ENCODE results near the gene ATP11A.

The ATP11A gene

GRCh38 chr13:112880221-112880641 is 190.4 kb downstream of the ATP11A start:
- H3K4me3 ChIP-seq (ENCODE audit: low read depth, low read length): no peak overlapping the region
- no peaks in the 10 kb centered on the region for H3K79me2 ChIP-seq (ENCODE audit: control insufficient read depth, insufficient read depth, low read length, poor library complexity)
- no peaks in the 10 kb centered on the region for H3K79me1 ChIP-seq (ENCODE audit: low read length)
- no peaks in the 10 kb centered on the region for H3K4me1 ChIP-seq (ENCODE audit: control insufficient read depth in 1 of 2, insufficient read depth in 2 of 2, low read length in 2 of 2)
- H2BK5ac ChIP-seq (ENCODE audit: low read depth, low read length, poor library complexity): no peak overlapping the region
- no peak overlapping the region for H4K91ac ChIP-seq (ENCODE audit: low read depth, low read length)
- peaks cover 11% of the 10 kb centered on the region for H3K9me3 ChIP-seq (ENCODE audit: insufficient read depth, low read depth, low read length)
- no peak overlapping the region for H3K18ac ChIP-seq (ENCODE audit: low read length)
- no peak overlapping the region for H2BK120ac ChIP-seq (ENCODE audit: insufficient read depth, low read length, poor library complexity)
- no peak for DNase-seq
- no peak overlapping the region for H2BK12ac ChIP-seq (ENCODE audit: low read length)
- WGBS (ENCODE audit: extremely low coverage, insufficient coverage, insufficient read length): no CpG with 5 or more reads among the region's 22 CpGs
- H3K4ac ChIP-seq (ENCODE audit: low read depth, low read length): no peak overlapping the region
- H4K8ac ChIP-seq (ENCODE audit: low read depth, low read length): no peak overlapping the region
- no peak overlapping the region for H3K23ac ChIP-seq (ENCODE audit: low read length)
- peaks cover 71 to 73% of the 10 kb centered on the region in 2 experiments for H3K36me3 ChIP-seq (ENCODE audit: control insufficient read depth in 1 of 2, insufficient read depth in 2 of 2, low read length in 2 of 2)
- H3K27ac ChIP-seq (ENCODE audit: low read depth, low read length): no peak overlapping the region
- H2AK5ac ChIP-seq (ENCODE audit: low read length): no peak overlapping the region
- H3K4me2 ChIP-seq (ENCODE audit: low read length): no peak overlapping the region
- no peak overlapping the region for H2AFZ ChIP-seq (ENCODE audit: insufficient read depth, low read length, poor library complexity)
- no peak overlapping the region for H3K14ac ChIP-seq (ENCODE audit: low read length)
- no peak overlapping the region for H4K12ac ChIP-seq (ENCODE audit: low read depth, low read length)
- no peak overlapping the region for H3K9ac ChIP-seq (ENCODE audit: low read length)
- H3K27me3 ChIP-seq (ENCODE audit: insufficient read depth, low read length): no peaks in the 10 kb centered on the region

DNA sequence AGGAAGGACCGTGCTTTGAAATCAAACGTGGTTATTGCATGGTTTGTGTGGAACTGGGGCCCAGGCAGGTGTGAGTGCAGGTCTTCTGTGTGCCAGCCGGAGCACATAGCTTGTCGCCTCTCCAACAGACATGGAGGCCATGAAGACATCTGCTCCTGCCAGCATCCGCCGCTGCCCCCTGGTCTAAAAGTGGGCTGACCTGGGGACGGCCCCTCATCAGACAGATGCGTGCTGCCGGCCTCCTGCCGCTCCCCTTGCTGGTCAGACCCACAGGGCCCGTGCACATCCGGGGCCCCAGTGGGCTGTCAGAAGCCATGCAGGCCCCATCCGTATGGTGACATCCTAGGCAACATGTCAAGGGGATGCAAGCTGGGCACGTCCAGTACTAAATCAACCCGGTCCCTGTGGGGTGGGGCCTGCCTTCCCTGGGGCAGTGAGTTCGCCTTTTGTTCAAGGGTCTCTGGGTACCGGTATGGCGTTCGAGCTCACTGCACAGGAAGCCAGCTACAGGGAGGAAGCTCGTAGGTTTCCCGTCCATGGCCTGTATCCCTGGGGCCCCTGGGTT is 191.2 kb downstream of the ATP11A start:
- H3K27ac ChIP-seq (ENCODE audit: low read depth, low read length): no peak overlapping the region
- H3K4me2 ChIP-seq (ENCODE audit: low read length): no peak overlapping the region
- no peak overlapping the region for H3K4ac ChIP-seq (ENCODE audit: low read depth, low read length)
- H3K4me1 ChIP-seq (ENCODE audit: control insufficient read depth in 1 of 2, insufficient read depth in 2 of 2, low read length in 2 of 2): no peaks in the 10 kb centered on the region
- no peaks in the 10 kb centered on the region for H3K27me3 ChIP-seq (ENCODE audit: insufficient read depth, low read length)
- no peaks in the 10 kb centered on the region for H3K79me2 ChIP-seq (ENCODE audit: control insufficient read depth, insufficient read depth, low read length, poor library complexity)
- no peak overlapping the region for H3K18ac ChIP-seq (ENCODE audit: low read length)
- no peak overlapping the region for H2BK5ac ChIP-seq (ENCODE audit: low read depth, low read length, poor library complexity)
- no peaks in the 10 kb centered on the region for H3K79me1 ChIP-seq (ENCODE audit: low read length)
- no peak overlapping the region for H3K23ac ChIP-seq (ENCODE audit: low read length)
- no peak for DNase-seq
- H2AK5ac ChIP-seq (ENCODE audit: low read length): no peak overlapping the region
- H4K8ac ChIP-seq (ENCODE audit: low read depth, low read length): no peak overlapping the region
- H3K14ac ChIP-seq (ENCODE audit: low read length): no peak overlapping the region
- no peak overlapping the region for H3K9ac ChIP-seq (ENCODE audit: low read length)
- WGBS (ENCODE audit: extremely low coverage, insufficient coverage, insufficient read length): no CpG with 5 or more reads among the region's 21 CpGs
- H2AFZ ChIP-seq (ENCODE audit: insufficient read depth, low read length, poor library complexity): no peak overlapping the region
- no peak overlapping the region for H4K12ac ChIP-seq (ENCODE audit: low read depth, low read length)
- H3K9me3 ChIP-seq (ENCODE audit: insufficient read depth, low read depth, low read length): peaks cover 12% of the 10 kb centered on the region
- H2BK12ac ChIP-seq (ENCODE audit: low read length): no peak overlapping the region
- peaks cover 69 to 71% of the 10 kb centered on the region in 2 experiments for H3K36me3 ChIP-seq (ENCODE audit: control insufficient read depth in 1 of 2, insufficient read depth in 2 of 2, low read length in 2 of 2)
- no peak overlapping the region for H3K4me3 ChIP-seq (ENCODE audit: low read depth, low read length)
- H4K91ac ChIP-seq (ENCODE audit: low read depth, low read length): no peak overlapping the region
- no peak overlapping the region for H2BK120ac ChIP-seq (ENCODE audit: insufficient read depth, low read length, poor library complexity)

DNA sequence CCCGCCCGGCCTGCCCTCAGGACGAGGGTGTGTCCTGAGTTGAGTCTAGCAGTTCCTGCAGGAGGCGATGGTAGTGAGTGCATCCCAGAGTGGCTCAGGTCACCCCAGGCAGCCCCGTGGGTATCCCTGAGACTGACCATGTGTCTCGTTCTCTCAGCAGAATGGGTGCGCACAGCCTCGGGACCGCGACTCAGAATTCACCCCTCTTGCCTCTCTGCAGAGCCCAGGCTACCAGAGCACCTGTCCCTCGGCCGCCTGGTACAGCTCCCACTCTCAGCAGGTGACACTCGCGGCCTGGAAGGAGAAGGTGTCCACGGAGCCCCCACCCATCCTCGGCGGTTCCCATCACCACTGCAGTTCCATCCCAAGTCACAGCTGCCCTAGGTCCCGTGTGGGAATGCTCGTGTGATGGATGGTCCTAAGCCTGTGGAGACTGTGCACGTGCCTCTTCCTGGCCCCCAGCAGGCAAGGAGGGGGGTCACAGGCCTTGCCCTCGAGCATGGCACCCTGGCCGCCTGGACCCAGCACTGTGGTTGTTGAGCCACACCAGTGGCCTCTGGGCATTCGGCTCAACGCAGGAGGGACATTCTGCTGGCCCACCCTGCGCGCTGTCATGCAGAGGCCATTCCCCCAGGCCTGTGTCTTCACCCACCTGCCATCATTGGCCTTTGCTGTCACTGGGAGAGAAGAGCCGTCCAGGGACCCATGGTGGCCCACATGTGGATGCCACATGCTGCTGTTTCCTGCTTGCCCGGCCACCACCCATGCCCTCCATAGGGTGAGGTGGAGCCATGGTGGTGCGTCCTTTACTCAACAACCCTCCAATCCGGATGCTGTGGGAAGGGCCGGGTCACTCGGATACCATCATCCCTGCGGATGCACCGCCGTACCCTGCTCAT is 192.1 kb downstream of the ATP11A start:
- H3K79me2 ChIP-seq (ENCODE audit: control insufficient read depth, insufficient read depth, low read length, poor library complexity): no peaks in the 10 kb centered on the region
- WGBS (ENCODE audit: extremely low coverage, insufficient coverage, insufficient read length): no CpG with 5 or more reads among the region's 35 CpGs

GRCh38 chr13:112882555-112883024 is 192.8 kb downstream of the ATP11A start:
- Histone ChIP-seq H3K27me3 (ENCODE audit: insufficient read depth, low read length) (no peaks in the 10 kb centered on the region), H3K27ac (ENCODE audit: low read depth, low read length) (no peak overlapping the region), H3K4me3 (ENCODE audit: low read depth, low read length) (no peak overlapping the region), H3K36me3 (ENCODE audit: control insufficient read depth in 1 of 2, insufficient read depth in 2 of 2, low read length in 2 of 2) (peaks cover 56 to 58% of the 10 kb centered on the region in 2 experiments), H4K12ac (ENCODE audit: low read depth, low read length) (no peak overlapping the region), H2BK120ac (ENCODE audit: insufficient read depth, low read length, poor library complexity) (no peak overlapping the region), H3K9ac (ENCODE audit: low read length) (no peak overlapping the region), H2BK5ac (ENCODE audit: low read depth, low read length, poor library complexity) (no peak overlapping the region), H3K4ac (ENCODE audit: low read depth, low read length) (no peak overlapping the region), H4K8ac (ENCODE audit: low read depth, low read length) (no peak overlapping the region), H3K9me3 (ENCODE audit: insufficient read depth, low read depth, low read length) (peaks cover 12% of the 10 kb centered on the region), H2AK5ac (ENCODE audit: low read length) (no peak overlapping the region), H3K23ac (ENCODE audit: low read length) (no peak overlapping the region), H2AFZ (ENCODE audit: insufficient read depth, low read length, poor library complexity) (no peak overlapping the region), H3K79me2 (ENCODE audit: control insufficient read depth, insufficient read depth, low read length, poor library complexity) (no peaks in the 10 kb centered on the region), H2BK12ac (ENCODE audit: low read length) (no peak overlapping the region), H4K91ac (ENCODE audit: low read depth, low read length) (no peak overlapping the region), H3K14ac (ENCODE audit: low read length) (no peak overlapping the region), H3K79me1 (ENCODE audit: low read length) (no peaks in the 10 kb centered on the region), H3K18ac (ENCODE audit: low read length) (no peak overlapping the region), H3K4me1 (ENCODE audit: control insufficient read depth in 1 of 2, insufficient read depth in 2 of 2, low read length in 2 of 2) (no peaks in the 10 kb centered on the region), H3K4me2 (ENCODE audit: low read length) (no peak overlapping the region)
- DNase-seq: no peak
- 100% methylated on average over 2 of the region's 34 CpGs for WGBS (ENCODE audit: extremely low coverage, insufficient coverage, insufficient read length)

More for the DNA sequence above, 192.1 kb downstream of the ATP11A start:
- no peak overlapping the region for H2AFZ ChIP-seq (ENCODE audit: insufficient read depth, low read length, poor library complexity)
- H3K27me3 ChIP-seq (ENCODE audit: insufficient read depth, low read length): no peaks in the 10 kb centered on the region
- no peaks in the 10 kb centered on the region for H3K4me1 ChIP-seq (ENCODE audit: control insufficient read depth in 1 of 2, insufficient read depth in 2 of 2, low read length in 2 of 2)
- DNase-seq: no peak
- no peak overlapping the region for H3K18ac ChIP-seq (ENCODE audit: low read length)
- H4K8ac ChIP-seq (ENCODE audit: low read depth, low read length): no peak overlapping the region
- no peaks in the 10 kb centered on the region for H3K79me1 ChIP-seq (ENCODE audit: low read length)
- H2BK5ac ChIP-seq (ENCODE audit: low read depth, low read length, poor library complexity): no peak overlapping the region
- H3K14ac ChIP-seq (ENCODE audit: low read length): no peak overlapping the region
- no peak overlapping the region for H2BK120ac ChIP-seq (ENCODE audit: insufficient read depth, low read length, poor library complexity)
- no peak overlapping the region for H3K9ac ChIP-seq (ENCODE audit: low read length)
- H4K91ac ChIP-seq (ENCODE audit: low read depth, low read length): no peak overlapping the region
- no peak overlapping the region for H4K12ac ChIP-seq (ENCODE audit: low read depth, low read length)
- H3K36me3 ChIP-seq (ENCODE audit: control insufficient read depth in 1 of 2, insufficient read depth in 2 of 2, low read length in 2 of 2): peaks cover 63 to 64% of the 10 kb centered on the region in 2 experiments
- no peak overlapping the region for H3K4ac ChIP-seq (ENCODE audit: low read depth, low read length)
- no peak overlapping the region for H3K4me2 ChIP-seq (ENCODE audit: low read length)
- no peak overlapping the region for H2BK12ac ChIP-seq (ENCODE audit: low read length)
- no peak overlapping the region for H3K27ac ChIP-seq (ENCODE audit: low read depth, low read length)
- no peak overlapping the region for H2AK5ac ChIP-seq (ENCODE audit: low read length)
- no peak overlapping the region for H3K23ac ChIP-seq (ENCODE audit: low read length)
- peaks cover 12% of the 10 kb centered on the region for H3K9me3 ChIP-seq (ENCODE audit: insufficient read depth, low read depth, low read length)
- no peak overlapping the region for H3K4me3 ChIP-seq (ENCODE audit: low read depth, low read length)
